GM12873 (cell line): ENCODE results near the gene NEU1.

Experiments used
- CTCF ChIP-seq: IDR thresholded peaks from 2 replicates; pipeline ENCODE4 v1.5.1; 2012; ENCODE audit warnings: low read depth, mild to moderate bottlenecking, moderate library complexity, low read length, control low read depth; ENCODE audit not compliant: insufficient read depth; ENCODE audit errors: missing control alignments

The NEU1 gene

GRCh38 chr6:31897612-31898382, 35.2 kb upstream of the NEU1 start, which contains the start of gene EHMT2:
Gene EHMT2, minus strand, starts transcription at chr6:31897698. Its CDS starts 21 bp downstream, at chr6:31897677.
- peak; percentile 7 for TF ChIP-seq CTCF

GRCh38 chr6:31896856-31897611, 34.4 kb upstream of the NEU1 start:
- no peak for TF ChIP-seq CTCF

GRCh38 chr6:31896493-31896855, 33.9 kb upstream of the NEU1 start:
- no peak for TF ChIP-seq CTCF

GRCh38 chr6:31892821-31893220, 30.2 kb upstream of the NEU1 start:
- no peak for TF ChIP-seq CTCF

GRCh38 chr6:31889331-31889972, 26.8 kb upstream of the NEU1 start:
- no peak for TF ChIP-seq CTCF

- peak; percentile 79 for TF ChIP-seq CTCF
Observed at GRCh38 chr6:31888276-31889258, 25.9 kb upstream of the NEU1 start.
